Activated naive CD4-positive, alpha-beta T cell treated with anti-CD3 and anti-CD28 coated beads, Interleukin-2, amount 10 ng/mL, durations not matched to agents 7 days and 5 days (primary cell): ENCODE data around the gene NIT1.

Experiments used
- CTCF ChIA-PET: fragments of 350-600 bp; sonication (Branson Sonifier 250); formaldehyde crosslinking; loops from one replicate; lab custom pipeline; 2021; ENCODE audit warnings: antibody characterized with exemption; lab: Charles Lee
- DNase-seq: peaks from one replicate; pipeline ENCODE4 v3.0.0-alpha.2; 2020
- H3K27ac Mint-ChIP-seq: one replicate; pipeline ENCODE4 v1.8.0; 2021; ENCODE audit warnings: mild to moderate bottlenecking, moderate library complexity, mixed read lengths
- H3K27me3 Mint-ChIP-seq: one replicate; pipeline ENCODE4 v1.8.0; 2021; ENCODE audit warnings: mild to moderate bottlenecking, mixed read lengths
- H3K36me3 Mint-ChIP-seq: one replicate; pipeline ENCODE4 v1.8.0; 2021; ENCODE audit warnings: mixed read lengths
- H3K4me1 Mint-ChIP-seq: one replicate; pipeline ENCODE4 v1.8.0; 2021; ENCODE audit warnings: mixed read lengths
- H3K4me3 Mint-ChIP-seq: one replicate; pipeline ENCODE4 v1.8.0; 2021; ENCODE audit warnings: mild to moderate bottlenecking, moderate library complexity, mixed read lengths
- H3K9me3 Mint-ChIP-seq: one replicate; pipeline ENCODE4 v1.8.0; 2021; ENCODE audit warnings: mixed read lengths

NIT1 gene

GRCh38 chr1:161090617-161091016 is 27.3 kb upstream of the NIT1 start:
- no peak overlapping the region for H3K4me3 Mint-ChIP-seq
- DNase-seq = no peak
- H3K4me1 Mint-ChIP-seq = peaks cover 28% of the 10 kb centered on the region
- CTCF ChIA-PET = interaction anchor here (0.5 to 1.4 kb wide), 2 partner anchors 19 to 28 kb away, joined by 3 to 7 read pairs; no protein-coding TSS in a partner anchor
- no peaks in the 10 kb centered on the region for H3K9me3 Mint-ChIP-seq
- H3K36me3 Mint-ChIP-seq = no peaks in the 10 kb centered on the region
- no peak overlapping the region for H3K27ac Mint-ChIP-seq
- H3K27me3 Mint-ChIP-seq = peaks cover 38% of the 10 kb centered on the region

GRCh38 chr1:161091093-161091492 is 26.8 kb upstream of the NIT1 start:
- H3K4me3 Mint-ChIP-seq = no peak overlapping the region
- peaks cover 28% of the 10 kb centered on the region for H3K4me1 Mint-ChIP-seq
- H3K27me3 Mint-ChIP-seq = peaks cover 37% of the 10 kb centered on the region
- H3K27ac Mint-ChIP-seq = no peak overlapping the region
- CTCF ChIA-PET = interaction anchor here (1.4 kb wide), 1 partner anchor 20 kb away, joined by 7 read pairs; no protein-coding TSS in a partner anchor
- DNase-seq = no peak
- no peaks in the 10 kb centered on the region for H3K36me3 Mint-ChIP-seq
- no peaks in the 10 kb centered on the region for H3K9me3 Mint-ChIP-seq

- Mint-ChIP-seq H3K27me3 (peaks cover 36% of the 10 kb centered on the region), H3K36me3 (no peaks in the 10 kb centered on the region), H3K4me3 (no peak overlapping the region), H3K4me1 (peaks cover 32% of the 10 kb centered on the region), H3K9me3 (no peaks in the 10 kb centered on the region), H3K27ac (no peak overlapping the region)
- DNase-seq = no peak
- CTCF ChIA-PET = interaction anchor here (9.6 kb wide), 1 partner anchor 20 kb away, joined by 196 read pairs; the partner anchor contains the start of gene ARHGAP30
Observed at GRCh38 chr1:161091796-161092507, 26.0 kb upstream of the NIT1 start.

GRCh38 chr1:161092621-161093028 is 25.3 kb upstream of the NIT1 start:
- CTCF ChIA-PET = interaction anchor here (9.6 kb wide), 1 partner anchor 21 kb away, joined by 196 read pairs; the partner anchor contains the start of gene ARHGAP30
- Mint-ChIP-seq H3K36me3 (no peaks in the 10 kb centered on the region), H3K9me3 (no peaks in the 10 kb centered on the region), H3K4me3 (no peak overlapping the region), H3K27me3 (peaks cover 36% of the 10 kb centered on the region), H3K27ac (no peak overlapping the region), H3K4me1 (peaks cover 39% of the 10 kb centered on the region)
- peak; percentile 34 for DNase-seq

- Mint-ChIP-seq H3K27me3 (peaks cover 41% of the 10 kb centered on the region), H3K4me3 (no peak overlapping the region), H3K9me3 (no peaks in the 10 kb centered on the region), H3K4me1 (peaks cover 51% of the 10 kb centered on the region), H3K27ac (no peak overlapping the region), H3K36me3 (peaks cover 8% of the 10 kb centered on the region)
- CTCF ChIA-PET = interaction anchor here (0.9 to 9.6 kb wide), 5 partner anchors 18 to 105 kb away, joined by 3 to 196 read pairs (median 5); partner anchors contain the start of genes ARHGAP30 and TSTD1
- DNase-seq = no peak
Observed at GRCh38 chr1:161094481-161094880, 23.4 kb upstream of the NIT1 start.

- DNase-seq = no peak
- H3K27ac Mint-ChIP-seq = peak overlapping the region; percentile 25
- H3K9me3 Mint-ChIP-seq = no peaks in the 10 kb centered on the region
- H3K36me3 Mint-ChIP-seq = peaks cover 14% of the 10 kb centered on the region
- peaks cover 49% of the 10 kb centered on the region for H3K4me1 Mint-ChIP-seq
- H3K27me3 Mint-ChIP-seq = peaks cover 41% of the 10 kb centered on the region
- no peak overlapping the region for H3K4me3 Mint-ChIP-seq
- CTCF ChIA-PET = interaction anchor here (0.9 to 9.6 kb wide), 5 partner anchors 19 to 106 kb away, joined by 3 to 196 read pairs (median 5); partner anchors contain the start of genes ARHGAP30 and TSTD1
Observed at GRCh38 chr1:161095230-161095629, 22.7 kb upstream of the NIT1 start.

- Mint-ChIP-seq H3K36me3 (peaks cover 16% of the 10 kb centered on the region), H3K9me3 (no peaks in the 10 kb centered on the region), H3K27me3 (peaks cover 41% of the 10 kb centered on the region), H3K4me1 (peaks cover 41% of the 10 kb centered on the region), H3K27ac (no peak overlapping the region), H3K4me3 (no peak overlapping the region)
- CTCF ChIA-PET = interaction anchor here (1.3 to 9.6 kb wide), 11 partner anchors 9 to 100 kb away, joined by 3 to 196 read pairs (median 10); partner anchors contain the start of genes ARHGAP30, TSTD1 and USF1
- DNase-seq = no peak
Observed at GRCh38 chr1:161096015-161096414, 21.9 kb upstream of the NIT1 start.

GRCh38 chr1:161096530-161096929 is 21.4 kb upstream of the NIT1 start:
- no peak for DNase-seq
- CTCF ChIA-PET = interaction anchor here (0.8 to 9.6 kb wide), 17 partner anchors 9 to 262 kb away, joined by 3 to 196 read pairs (median 7); partner anchors contain the start of genes ARHGAP30, F11R, TSTD1 and USF1
- Mint-ChIP-seq H3K27ac (peak overlapping the region; percentile 30), H3K36me3 (peaks cover 18% of the 10 kb centered on the region), H3K4me1 (peaks cover 40% of the 10 kb centered on the region), H3K4me3 (no peak overlapping the region), H3K27me3 (peaks cover 41% of the 10 kb centered on the region), H3K9me3 (no peaks in the 10 kb centered on the region)

- Mint-ChIP-seq H3K36me3 (peaks cover 23% of the 10 kb centered on the region), H3K4me1 (peaks cover 26% of the 10 kb centered on the region), H3K9me3 (no peaks in the 10 kb centered on the region), H3K4me3 (peak within 1 kb of the TSS; percentile 81), H3K27ac (peak within 1 kb of the TSS; percentile 89), H3K27me3 (peaks cover 41% of the 10 kb centered on the region)
- CTCF ChIA-PET = interaction anchor here (0.6 to 9.6 kb wide), 28 partner anchors 9 to 728 kb away, joined by 3 to 196 read pairs (median 6); partner anchors contain the start of genes ARHGAP30, NECTIN4, NIT1 and PFDN2
- peak; percentile 85 for DNase-seq
Observed at GRCh38 chr1:161098210-161099068, 19.5 kb upstream of the NIT1 start, which contains the start of gene KLHDC9. Gene KLHDC9, plus strand, starts transcription at chr1:161098361. Its CDS starts 175 bp downstream, at chr1:161098536.

- Mint-ChIP-seq H3K4me1 (peaks cover 23% of the 10 kb centered on the region), H3K36me3 (peaks cover 23% of the 10 kb centered on the region)
- CTCF ChIA-PET = interaction anchor here (1.0 to 9.6 kb wide), 11 partner anchors 10 to 147 kb away, joined by 3 to 196 read pairs (median 6); partner anchors contain the start of genes ARHGAP30, NECTIN4, NIT1 and PFDN2
Observed at GRCh38 chr1:161099090-161099802, 18.7 kb upstream of the NIT1 start.

GRCh38 chr1:161100556-161100955 is 17.3 kb upstream of the NIT1 start:
- CTCF ChIA-PET = interaction anchor here (1.6 to 9.6 kb wide), 4 partner anchors 29 to 105 kb away, joined by 4 to 196 read pairs (median 42); partner anchors contain the start of gene ARHGAP30
- Mint-ChIP-seq H3K27ac (no peak overlapping the region), H3K9me3 (no peaks in the 10 kb centered on the region), H3K4me1 (peaks cover 27% of the 10 kb centered on the region), H3K36me3 (peaks cover 25% of the 10 kb centered on the region), H3K4me3 (no peak overlapping the region), H3K27me3 (peaks cover 25% of the 10 kb centered on the region)
- no peak for DNase-seq

More at GRCh38 chr1:161099090-161099802, 18.7 kb upstream of the NIT1 start:
- Mint-ChIP-seq H3K27ac (no peak overlapping the region), H3K4me3 (peak overlapping the region; percentile 81), H3K9me3 (no peaks in the 10 kb centered on the region), H3K27me3 (peaks cover 38% of the 10 kb centered on the region)
- DNase-seq = no peak

- Mint-ChIP-seq H3K36me3 (peaks cover 24% of the 10 kb centered on the region), H3K4me3 (no peak overlapping the region), H3K9me3 (no peaks in the 10 kb centered on the region), H3K27ac (no peak overlapping the region), H3K27me3 (no peaks in the 10 kb centered on the region), H3K4me1 (peaks cover 3% of the 10 kb centered on the region)
- CTCF ChIA-PET = interaction anchor here (0.6 kb wide), 1 partner anchor 146 kb away, joined by 4 read pairs; no protein-coding TSS in a partner anchor
- no peak for DNase-seq
Observed at GRCh38 chr1:161106431-161106830, 11.5 kb upstream of the NIT1 start.

- no peaks in the 10 kb centered on the region for H3K27me3 Mint-ChIP-seq
- no peak for DNase-seq
- CTCF ChIA-PET = interaction anchor here (2.0 kb wide), 1 partner anchor 13 kb away, joined by 7 read pairs; the partner anchor contains the start of gene KLHDC9
- H3K36me3 Mint-ChIP-seq = peaks cover 31% of the 10 kb centered on the region
- no peak overlapping the region for H3K27ac Mint-ChIP-seq
- H3K4me1 Mint-ChIP-seq = peaks cover 36% of the 10 kb centered on the region
- H3K4me3 Mint-ChIP-seq = no peak overlapping the region
- no peaks in the 10 kb centered on the region for H3K9me3 Mint-ChIP-seq
Observed at GRCh38 chr1:161111117-161111516, 6.8 kb upstream of the NIT1 start.
